ENCODE data around the gene FOXN3. TPM values are rescaled to one million over a fixed set of nuclear protein-coding genes. Genes with fewer than 3 reads are reported as not detected.

FOXN3 gene
- total and polyA plus RNA-seq, 10 donors = 9.2 to 121 (median 98.3) TPM

DNA sequence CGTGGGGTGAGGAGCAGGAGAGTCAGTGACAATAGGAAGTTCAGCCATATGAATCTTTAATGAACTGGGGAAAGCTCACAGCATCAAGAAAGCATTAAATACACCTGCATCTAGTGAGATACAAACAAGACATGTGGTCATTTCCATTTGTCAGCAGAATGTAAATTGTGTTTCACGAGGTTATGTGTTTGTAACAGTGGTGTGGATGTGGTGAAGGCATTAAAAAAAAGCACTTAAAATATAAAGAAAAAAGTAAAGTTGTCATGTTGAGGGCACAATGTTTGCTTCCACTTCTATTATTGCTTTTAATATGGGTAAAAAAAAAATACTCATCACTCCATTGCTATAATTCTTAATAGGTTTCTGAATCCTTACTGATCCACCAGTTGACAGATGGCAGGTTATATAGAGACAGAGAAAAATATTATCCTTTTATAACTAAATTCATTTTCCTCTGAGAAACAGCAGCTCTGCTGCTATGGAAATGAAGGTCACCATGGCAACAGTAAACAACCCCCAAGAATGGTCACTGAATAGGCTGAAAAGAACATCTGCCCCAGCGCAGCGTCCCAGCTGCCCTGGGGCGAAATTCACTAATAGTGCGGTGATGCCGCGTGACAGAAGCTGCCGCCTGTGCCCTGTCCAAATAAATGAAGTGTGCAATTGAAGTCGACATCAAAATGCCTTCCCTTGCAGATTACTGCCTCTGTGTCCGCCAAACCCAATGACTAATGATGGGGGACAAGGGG is 226.1 kb downstream of the FOXN3 start:
- WGBS, 5 donors = 88 to 93% (median 91%) methylated on average over 11 of the region's 11 CpGs

DNA sequence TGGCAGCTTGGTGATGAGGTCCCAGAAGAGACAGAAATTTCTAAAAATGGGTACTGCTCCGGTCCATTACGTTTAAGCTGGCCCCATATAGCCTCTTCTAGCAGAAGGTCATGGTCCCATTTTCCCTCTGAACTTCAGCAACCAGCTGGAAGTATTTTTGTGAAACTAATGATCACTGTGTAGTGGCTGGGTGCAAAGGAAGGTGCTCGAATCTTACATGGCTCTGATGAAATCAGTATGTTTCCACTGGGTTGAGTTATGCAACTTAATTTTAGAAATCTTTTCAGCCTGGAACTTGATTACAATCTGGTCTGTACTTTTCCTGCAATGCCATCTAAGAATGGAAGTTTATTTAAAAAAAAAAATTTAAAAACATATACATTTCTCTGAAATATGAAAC is 228.5 kb downstream of the FOXN3 start:
- intact Hi-C loops (cut with DNase I; ENCODE audit: low total_unique reads) = no loop called here
- no peaks in the 10 kb centered on the region for H3K9me3 ChIP-seq
- no peak overlapping the region for H3K4me3 ChIP-seq
- H3K27ac ChIP-seq = no peak overlapping the region
- no peak for DNase-seq
- H3K27me3 ChIP-seq (replicated peaks in 1 of 7) = no peaks in the 10 kb centered on the region
- H3K36me3 ChIP-seq = peaks cover 0 to 54% (median 2%) of the 10 kb centered on the region in 6 donors
- TF ChIP-seq POLR2AphosphoS5 (IDR thresholded peaks at IDR 0.05) (no peak), CTCF (IDR thresholded peaks at IDR 0.05 in 8 of 11, conservative IDR thresholded peaks at IDR 0.05 in 3 of 11) (no peak), POLR2A (IDR thresholded peaks at IDR 0.05) (no peak)
- peaks cover 4 to 39% (median 17%) of the 10 kb centered on the region in 6 donors for H3K4me1 ChIP-seq
- 77 to 94% (median 84%) methylated on average over 3 of the region's 3 CpGs for WGBS, 5 donors

More for the DNA sequence above, 226.1 kb downstream of the FOXN3 start:
- Histone ChIP-seq H3K36me3 (peaks cover 0 to 37% (median 2%) of the 10 kb centered on the region in 6 donors), H3K9me3 (no peaks in the 10 kb centered on the region), H3K27ac (no peak overlapping the region), H3K27me3 (replicated peaks in 1 of 7) (no peaks in the 10 kb centered on the region), H3K4me1 (peaks cover 4 to 31% (median 16%) of the 10 kb centered on the region in 6 donors), H3K4me3 (no peak overlapping the region)
- DNase-seq = no peak
- no peak for TF ChIP-seq CTCF (IDR thresholded peaks at IDR 0.05 in 8 of 11, conservative IDR thresholded peaks at IDR 0.05 in 3 of 11)
- TF ChIP-seq POLR2AphosphoS5 (IDR thresholded peaks at IDR 0.05) = no peak
- no peak for TF ChIP-seq POLR2A (IDR thresholded peaks at IDR 0.05)
- intact Hi-C loops (cut with DNase I; ENCODE audit: low total_unique reads) = no loop called here

DNA sequence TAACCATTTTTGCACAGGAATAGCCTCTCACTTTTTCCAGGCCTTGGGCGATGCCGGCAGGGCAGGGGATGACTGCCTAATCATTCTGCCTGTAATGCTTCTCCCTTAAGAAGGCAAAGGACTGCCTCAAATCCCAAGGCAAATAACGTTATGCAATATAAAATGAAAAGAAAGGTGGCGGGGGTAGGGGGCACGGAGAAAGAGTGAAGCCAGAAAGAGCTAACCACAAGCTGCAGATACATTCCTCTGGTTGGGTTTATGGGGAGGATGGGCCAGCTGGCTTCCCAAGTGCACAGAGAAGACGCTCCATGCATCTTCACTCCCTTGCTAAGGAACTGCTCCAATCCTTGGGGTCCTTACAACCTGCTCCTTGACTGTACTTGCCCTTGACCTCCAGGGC is 229.5 kb downstream of the FOXN3 start:
- Histone ChIP-seq H3K27me3 (replicated peaks in 1 of 7) (no peaks in the 10 kb centered on the region), H3K4me1 (peaks cover 4 to 39% (median 17%) of the 10 kb centered on the region in 6 donors), H3K27ac (peak overlapping the region in 4 of 8 donors; percentile 34 to 69 (median 47)), H3K9me3 (no peaks in the 10 kb centered on the region), H3K4me3 (no peak overlapping the region), H3K36me3 (peaks cover 0 to 60% (median 2%) of the 10 kb centered on the region in 6 donors)
- WGBS, 5 donors = 64 to 72% (median 68%) methylated on average over 6 of the region's 6 CpGs
- TF ChIP-seq POLR2A (IDR thresholded peaks at IDR 0.05) = no peak
- TF ChIP-seq POLR2AphosphoS5 (IDR thresholded peaks at IDR 0.05) = no peak
- no peak for TF ChIP-seq CTCF (IDR thresholded peaks at IDR 0.05 in 8 of 11, conservative IDR thresholded peaks at IDR 0.05 in 3 of 11)
- no peak for DNase-seq
- intact Hi-C loops (cut with DNase I; ENCODE audit: low total_unique reads) = no loop called here

DNA sequence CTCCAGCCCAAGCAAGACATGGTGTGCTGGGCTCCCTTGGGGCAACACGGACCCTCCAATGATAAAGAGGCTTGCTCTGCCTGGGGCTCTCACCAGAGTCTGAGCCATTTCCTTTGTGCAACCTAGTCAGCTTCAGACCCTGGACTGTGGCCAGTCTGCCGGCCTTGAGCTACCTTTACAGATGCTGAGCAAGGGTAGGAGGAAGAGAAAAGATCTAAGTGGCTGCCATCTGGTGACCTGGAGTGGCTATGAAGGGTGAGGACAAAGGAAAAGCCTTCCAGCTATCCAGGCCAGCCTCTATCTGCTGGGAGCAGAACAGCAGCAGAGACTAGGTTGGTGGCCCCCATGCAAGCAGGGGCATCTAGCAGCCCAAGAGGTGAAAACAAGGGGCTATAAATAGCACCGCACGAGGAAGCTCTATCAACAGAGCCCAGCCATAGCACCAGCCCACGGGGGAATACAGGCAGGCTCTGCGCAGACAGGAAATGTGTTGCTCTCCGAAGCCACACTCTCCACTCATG is 230.1 kb downstream of the FOXN3 start:
- intact Hi-C loops (cut with DNase I; ENCODE audit: low total_unique reads) = no loop called here
- 31 to 51% (median 42%) methylated on average over 6 to 7 of the region's 7 CpGs for WGBS, 5 donors
- no peaks in the 10 kb centered on the region for H3K9me3 ChIP-seq
- peak overlapping the region in 4 of 8 donors; percentile 34 to 69 (median 47) for H3K27ac ChIP-seq
- TF ChIP-seq POLR2A (IDR thresholded peaks at IDR 0.05) = no peak
- TF ChIP-seq POLR2AphosphoS5 (IDR thresholded peaks at IDR 0.05) = peak in 1 of 3 donors; percentile 45
- DNase-seq = no peak
- H3K4me3 ChIP-seq = no peak overlapping the region
- H3K36me3 ChIP-seq = peaks cover 0 to 60% (median 2%) of the 10 kb centered on the region in 6 donors
- H3K27me3 ChIP-seq (replicated peaks in 1 of 7) = no peaks in the 10 kb centered on the region
- H3K4me1 ChIP-seq = peaks cover 4 to 39% (median 17%) of the 10 kb centered on the region in 6 donors
